Vagina (tissue), 2 donors: ENCODE data around the gene MAGEB3.

ENCODE experiments used
- CTCF ChIP-seq, 3 experiments: fragments of 450-650 bp in 2 of 3; fragments of 200-600 bp in 1 of 3; sonication (generic) in 1 of 3; IDR thresholded peaks; one replicate each; pipeline ENCODE4 v1.5.1; 2017 to 2019; ENCODE audit warnings: antibody characterized with exemption in 3 of 3, mild to moderate bottlenecking in 2 of 3, moderate library complexity in 2 of 3
- POLR2A ChIP-seq, 2 donors: fragments of 450-650 bp; IDR thresholded peaks; one replicate each; pipeline ENCODE4 v1.6.1; 2017; ENCODE audit warnings: antibody characterized with exemption in 2 of 2, mild to moderate bottlenecking in 2 of 2, moderate library complexity in 2 of 2

GRCh38 chrX:30280428-30280827, 50.0 kb downstream of the MAGEB3 start:
- TF ChIP-seq CTCF (IDR thresholded peaks at IDR 0.05) (no peak), POLR2A (IDR thresholded peaks at IDR 0.05) (no peak)
